PC-3 (cell line): ENCODE results near the gene KAT2B. TPM values are rescaled to one million over a fixed set of nuclear protein-coding genes. Genes with fewer than 3 reads are reported as not detected.

Source experiments
- ATAC-seq: fragments of 200-7000 bp; cut with Tn5 transposase; 2 replicates; pipeline ENCODE4 v1.9.1; 2020; ENCODE audit warnings: mild to moderate bottlenecking, moderate library complexity
- BruUV-seq: library from RNA; stranded (reverse); fragments of 400-500 nt; replicated peaks from 2 replicates; lab custom pipeline; 2021; lab: Mats Ljungman, UMichigan
- CTCF ChIA-PET: fragments of 300-600 bp; sonication (Branson Sonifier 250); formaldehyde crosslinking; loops from one replicate; lab custom pipeline; 2022; ENCODE audit warnings: antibody characterized with exemption; lab: Charles Lee
- POLR2A ChIA-PET: fragments of 300-600 bp; sonication (Branson Sonifier 250); formaldehyde crosslinking; loops from one replicate; lab custom pipeline; 2022; ENCODE audit warnings: antibody characterized with exemption; ENCODE audit not compliant: unreplicated experiment; lab: Charles Lee
- DNase-seq: peaks from one replicate; pipeline ENCODE4 v3.0.0-alpha.2; 2015
- H2AFZ ChIP-seq: fragments of 300-600 bp; sonication (generic); 2 replicates; pipeline ENCODE4 v1.6.0; 2016; ENCODE audit warnings: antibody characterized with exemption, low read length
- H3F3A ChIP-seq: fragments of 300-600 bp; sonication (generic); one replicate; pipeline ENCODE4 v1.6.0; 2017; ENCODE audit warnings: antibody characterized with exemption, low read length, control low read depth, mild to moderate bottlenecking; ENCODE audit not compliant: unreplicated experiment
- H3K27ac ChIP-seq: fragments of 300-600 bp; sonication (generic); 2 replicates; pipeline ENCODE4 v1.5.1; 2016; ENCODE audit warnings: mild to moderate bottlenecking, low read length
- H3K27me3 ChIP-seq: fragments of 300-600 bp; sonication (generic); 2 replicates; pipeline ENCODE4 v1.6.1; 2016; ENCODE audit warnings: low read length, mixed read lengths
- H3K36me3 ChIP-seq: fragments of 300-600 bp; sonication (generic); 2 replicates; pipeline ENCODE4 v1.6.1; 2016; ENCODE audit warnings: low read depth, mixed run types, low read length, mixed read lengths
- H3K4me1 ChIP-seq: fragments of 300-600 bp; sonication (generic); 2 replicates; pipeline ENCODE4 v1.5.1; 2016; ENCODE audit warnings: low read length; ENCODE audit not compliant: insufficient read depth
- H3K4me2 ChIP-seq: fragments of 300-600 bp; sonication (generic); 2 replicates; pipeline ENCODE4 v1.6.0; 2016; ENCODE audit warnings: low read length
- H3K4me3 ChIP-seq: fragments of 300-600 bp; sonication (generic); 2 replicates; pipeline ENCODE4 v1.5.1; 2016; ENCODE audit warnings: mild to moderate bottlenecking, low read length, mixed read lengths
- H3K79me2 ChIP-seq: fragments of 300-600 bp; sonication (generic); 2 replicates; pipeline ENCODE4 v1.6.1; 2017; ENCODE audit warnings: low read length, mixed read lengths
- H3K9ac ChIP-seq: fragments of 300-600 bp; sonication (generic); 2 replicates; pipeline ENCODE4 v1.6.0; 2016; ENCODE audit warnings: mild to moderate bottlenecking, low read length
- H3K9me2 ChIP-seq: fragments of 300-600 bp; sonication (generic); replicated peaks from 2 replicates; pipeline ENCODE4 v1.6.1; 2016; ENCODE audit warnings: mixed run types, low read length, mixed read lengths
- H3K9me3 ChIP-seq: fragments of 300-600 bp; sonication (generic); 2 replicates; pipeline ENCODE4 v1.6.1; 2016; ENCODE audit warnings: low read length, mixed read lengths
- H4K20me1 ChIP-seq: fragments of 300-600 bp; sonication (generic); 2 replicates; pipeline ENCODE4 v1.6.1; 2016; ENCODE audit warnings: low read length, mixed read lengths
- EZH2 ChIP-seq: fragments of 300-600 bp; sonication (generic); IDR thresholded peaks from one replicate; pipeline ENCODE4 v1.6.1; 2017; ENCODE audit warnings: antibody characterized with exemption, mild to moderate bottlenecking, low read length; ENCODE audit not compliant: unreplicated experiment
- EZH2phosphoT487 ChIP-seq: fragments of 300-600 bp; sonication (generic); IDR thresholded peaks from 2 replicates; pipeline ENCODE4 v1.6.1; 2018; ENCODE audit warnings: mild to moderate bottlenecking, antibody characterized with exemption, low read length, borderline replicate concordance
- intact Hi-C: fragments of 100-400 bp; cut with micrococcal nuclease; formaldehyde crosslinking; loops from 2 replicates; pipeline ENCODE4 v1.9.0; 2023
- total RNA-seq: library from RNA; depleted of rRNA; stranded (reverse); fragments of >200 nt; gene quantifications from 2 replicates; pipeline ENCODE4 v1.2.3, GENCODE V29; 2014
- TF ChIP-seq, protein P1 (sequence below): fragments of 300-600 bp; sonication (generic); conservative IDR thresholded peaks from 2 replicates; pipeline ENCODE4 v1.5.1; 2017; ENCODE audit warnings: antibody characterized with exemption, low read depth, mild to moderate bottlenecking, low read length

The KAT2B gene
- total RNA-seq, 1 experiment from 2014 or later = 11.9 TPM

DNA sequence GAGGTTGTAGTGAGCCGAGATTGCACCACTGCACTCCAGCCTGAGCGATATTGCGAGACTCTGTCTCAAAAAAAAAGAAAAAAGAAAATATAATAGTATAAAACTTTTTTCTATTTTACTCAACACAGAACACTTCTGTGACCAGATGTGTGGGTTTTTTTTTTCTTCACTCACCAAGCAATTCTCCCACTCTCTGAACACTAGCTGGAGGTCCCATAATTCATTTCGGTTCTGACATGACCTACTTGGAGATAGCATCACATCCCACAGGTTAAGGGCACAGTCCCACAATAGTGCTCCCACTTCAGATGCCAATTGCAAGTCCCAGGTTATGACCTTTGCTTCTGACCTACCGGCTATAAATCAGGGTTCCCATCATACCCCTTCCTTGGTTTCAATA, 35.0 kb downstream of the KAT2B start:
- POLR2A ChIA-PET = no interaction called here
- Histone ChIP-seq H2AFZ (no peak overlapping the region), H3K9me3 (no peaks in the 10 kb centered on the region), H3K79me2 (no peaks in the 10 kb centered on the region), H3K4me2 (no peak overlapping the region), H3K9me2 (no peaks in the 10 kb centered on the region), H3K27me3 (no peaks in the 10 kb centered on the region), H3K9ac (no peak overlapping the region), H3K36me3 (no peaks in the 10 kb centered on the region), H3K27ac (no peak overlapping the region), H4K20me1 (no peaks in the 10 kb centered on the region), H3F3A (peaks cover 3% of the 10 kb centered on the region), H3K4me3 (no peak overlapping the region), H3K4me1 (peaks cover 5% of the 10 kb centered on the region; the same call in 1 of the 2 replicates)
- no TSS peak for BruUV-seq
- ATAC-seq (no peak), DNase-seq (no peak)
- intact Hi-C loops = no loop called here
- TF ChIP-seq EZH2 = no peak
- TF ChIP-seq, protein P1, sequence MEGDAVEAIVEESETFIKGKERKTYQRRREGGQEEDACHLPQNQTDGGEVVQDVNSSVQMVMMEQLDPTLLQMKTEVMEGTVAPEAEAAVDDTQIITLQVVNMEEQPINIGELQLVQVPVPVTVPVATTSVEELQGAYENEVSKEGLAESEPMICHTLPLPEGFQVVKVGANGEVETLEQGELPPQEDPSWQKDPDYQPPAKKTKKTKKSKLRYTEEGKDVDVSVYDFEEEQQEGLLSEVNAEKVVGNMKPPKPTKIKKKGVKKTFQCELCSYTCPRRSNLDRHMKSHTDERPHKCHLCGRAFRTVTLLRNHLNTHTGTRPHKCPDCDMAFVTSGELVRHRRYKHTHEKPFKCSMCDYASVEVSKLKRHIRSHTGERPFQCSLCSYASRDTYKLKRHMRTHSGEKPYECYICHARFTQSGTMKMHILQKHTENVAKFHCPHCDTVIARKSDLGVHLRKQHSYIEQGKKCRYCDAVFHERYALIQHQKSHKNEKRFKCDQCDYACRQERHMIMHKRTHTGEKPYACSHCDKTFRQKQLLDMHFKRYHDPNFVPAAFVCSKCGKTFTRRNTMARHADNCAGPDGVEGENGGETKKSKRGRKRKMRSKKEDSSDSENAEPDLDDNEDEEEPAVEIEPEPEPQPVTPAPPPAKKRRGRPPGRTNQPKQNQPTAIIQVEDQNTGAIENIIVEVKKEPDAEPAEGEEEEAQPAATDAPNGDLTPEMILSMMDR = no peak
- no peak for TF ChIP-seq EZH2phosphoT487
- CTCF ChIA-PET = no interaction called here

DNA sequence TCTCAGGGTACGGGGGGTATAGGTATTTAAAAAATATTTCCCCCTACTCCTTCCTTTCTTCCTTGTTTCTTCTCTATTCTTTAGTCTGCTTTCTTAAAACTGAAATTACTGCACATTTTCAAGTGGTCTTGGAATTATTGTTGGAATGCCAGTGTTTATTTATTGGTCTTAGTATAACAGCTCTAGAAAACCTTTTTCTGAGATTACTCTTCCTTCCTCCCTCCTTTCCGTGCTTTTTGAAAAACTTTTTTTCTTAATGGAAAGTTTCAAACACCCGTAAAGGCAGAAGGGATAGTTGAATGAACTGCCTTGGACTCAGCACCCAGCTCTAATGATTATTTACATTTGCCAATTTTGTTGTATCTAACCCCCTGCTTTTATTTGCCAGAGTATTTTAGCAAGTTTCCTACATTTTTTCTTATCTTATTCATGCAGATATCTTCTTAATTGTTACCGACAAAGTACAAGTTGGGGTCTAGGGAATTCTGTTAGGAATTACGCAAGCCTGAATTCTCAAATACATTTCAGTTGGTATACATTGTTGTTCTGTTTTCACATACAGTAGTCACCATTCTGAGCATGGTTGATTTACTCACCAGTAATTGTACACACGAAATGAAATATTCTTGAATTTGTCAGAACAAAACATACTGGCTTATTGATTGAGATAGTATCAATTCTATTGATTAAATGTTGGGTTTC, 36.2 kb downstream of the KAT2B start:
- H3K4me3 ChIP-seq = no peak overlapping the region
- POLR2A ChIA-PET = no interaction called here
- no peak overlapping the region for H3K9ac ChIP-seq
- CTCF ChIA-PET = no interaction called here
- H3K9me3 ChIP-seq = no peaks in the 10 kb centered on the region
- no peak overlapping the region for H3K27ac ChIP-seq
- ATAC-seq (no peak), DNase-seq (no peak)
- intact Hi-C loops = no loop called here
- TF ChIP-seq EZH2 = no peak
- TF ChIP-seq EZH2phosphoT487 = no peak
- TF ChIP-seq, protein P1 = no peak
- H3F3A ChIP-seq = peaks cover 3% of the 10 kb centered on the region
- no peaks in the 10 kb centered on the region for H3K36me3 ChIP-seq
- H3K27me3 ChIP-seq = no peaks in the 10 kb centered on the region
- no peaks in the 10 kb centered on the region for H3K79me2 ChIP-seq
- no peak overlapping the region for H2AFZ ChIP-seq
- no TSS peak for BruUV-seq
- no peak overlapping the region for H3K4me2 ChIP-seq
- H3K9me2 ChIP-seq = no peaks in the 10 kb centered on the region
- no peaks in the 10 kb centered on the region for H4K20me1 ChIP-seq
- peaks cover 5% of the 10 kb centered on the region; the same call in 1 of the 2 replicates for H3K4me1 ChIP-seq

DNA sequence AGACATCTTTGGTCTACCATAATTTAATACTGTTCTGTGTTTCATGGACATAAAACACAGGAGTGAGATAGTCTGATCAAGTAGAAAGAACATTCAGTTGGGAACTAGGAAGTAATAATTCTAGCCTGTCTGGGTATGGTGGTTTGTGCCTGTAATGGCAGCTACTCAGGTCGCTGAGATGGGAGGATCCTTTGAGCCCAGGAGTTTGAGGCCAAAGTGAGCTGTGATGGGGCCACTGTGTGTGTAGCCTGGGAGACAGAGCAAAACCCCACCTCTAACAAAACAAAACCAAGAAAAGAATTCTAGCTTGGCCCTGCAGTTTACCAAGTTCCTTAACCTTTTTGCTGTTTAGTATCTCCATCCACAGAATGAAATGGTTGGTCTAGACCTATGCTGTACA, 36.8 kb downstream of the KAT2B start:
- peaks cover 3% of the 10 kb centered on the region for H3F3A ChIP-seq
- no peaks in the 10 kb centered on the region for H3K36me3 ChIP-seq
- no peak overlapping the region for H3K9ac ChIP-seq
- no peak overlapping the region for H3K4me2 ChIP-seq
- H2AFZ ChIP-seq = no peak overlapping the region
- DNase-seq = no peak
- H3K4me1 ChIP-seq = peaks cover 5% of the 10 kb centered on the region; the same call in 1 of the 2 replicates
- no peaks in the 10 kb centered on the region for H3K9me3 ChIP-seq
- no peaks in the 10 kb centered on the region for H3K27me3 ChIP-seq
- intact Hi-C loops = no loop called here
- CTCF ChIA-PET = no interaction called here
- no peak for ATAC-seq
- H3K27ac ChIP-seq = no peak overlapping the region
- TF ChIP-seq, protein P1 = no peak
- TF ChIP-seq EZH2 = no peak
- TF ChIP-seq EZH2phosphoT487 = no peak
- H3K4me3 ChIP-seq = no peak overlapping the region
- no TSS peak for BruUV-seq
- no peaks in the 10 kb centered on the region for H4K20me1 ChIP-seq
- no peaks in the 10 kb centered on the region for H3K9me2 ChIP-seq
- POLR2A ChIA-PET = no interaction called here
- H3K79me2 ChIP-seq = no peaks in the 10 kb centered on the region
